T47D (cell line): Measurements from ENCODE around the gene HHIPL1.

Experiments
- DNase-seq, 2 experiments: peaks; one replicate each; pipeline versions ENCODE4 v3.0.0 to v3.0.0-alpha.2; 2011 to 2012; ENCODE audit warnings: low read depth in 1 of 2, low spot score in 1 of 2
- JUND ChIP-seq: IDR thresholded peaks from 2 replicates; pipeline ENCODE4 v1.6.1; 2012; ENCODE audit warnings: low read depth
- in situ Hi-C: cut with HindIII; loops from 2 replicates; pipeline ENCODE4 v1.10.0; 2016; ENCODE audit warnings: low sequenced_read_pairs, low pct_unique_long_range_greater_than_20kb

Gene HHIPL1

DNA sequence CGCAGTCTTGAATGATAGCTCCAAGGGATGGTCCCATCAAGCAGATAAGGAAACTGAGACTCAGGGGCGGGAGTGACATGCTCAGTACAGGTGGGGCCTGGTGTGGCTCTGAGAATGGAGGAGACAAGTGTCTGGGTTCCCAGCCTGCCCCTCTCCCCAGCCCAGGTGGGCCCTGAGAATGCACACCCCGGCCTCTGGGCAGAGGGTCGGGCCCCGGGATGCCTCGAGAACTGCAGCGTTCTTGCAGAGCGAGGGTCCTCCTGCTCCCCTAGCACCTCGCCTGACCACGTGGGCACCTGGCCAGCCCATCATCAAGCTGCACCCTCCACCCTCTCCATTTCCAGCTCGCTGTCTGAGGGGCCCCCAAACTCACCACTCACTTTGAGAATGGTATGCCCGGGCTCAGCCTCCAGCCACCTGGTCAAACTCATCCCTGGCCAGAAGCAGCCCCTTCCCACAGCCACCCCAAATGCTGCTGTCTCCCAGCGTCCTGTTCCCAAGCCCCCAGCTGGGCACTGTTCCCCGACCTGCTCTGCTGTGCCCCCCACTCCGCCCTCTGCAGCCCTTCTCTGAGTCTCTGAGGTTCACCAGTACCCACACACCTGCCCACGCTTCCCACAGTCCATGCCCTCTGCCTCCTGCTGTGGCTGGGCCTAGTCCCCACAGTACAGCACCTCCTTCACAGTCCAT, 83.4 kb downstream of the HHIPL1 start:
- in situ Hi-C loops = no loop called here
- no peak for TF ChIP-seq JUND
- DNase-seq = no peak

DNA sequence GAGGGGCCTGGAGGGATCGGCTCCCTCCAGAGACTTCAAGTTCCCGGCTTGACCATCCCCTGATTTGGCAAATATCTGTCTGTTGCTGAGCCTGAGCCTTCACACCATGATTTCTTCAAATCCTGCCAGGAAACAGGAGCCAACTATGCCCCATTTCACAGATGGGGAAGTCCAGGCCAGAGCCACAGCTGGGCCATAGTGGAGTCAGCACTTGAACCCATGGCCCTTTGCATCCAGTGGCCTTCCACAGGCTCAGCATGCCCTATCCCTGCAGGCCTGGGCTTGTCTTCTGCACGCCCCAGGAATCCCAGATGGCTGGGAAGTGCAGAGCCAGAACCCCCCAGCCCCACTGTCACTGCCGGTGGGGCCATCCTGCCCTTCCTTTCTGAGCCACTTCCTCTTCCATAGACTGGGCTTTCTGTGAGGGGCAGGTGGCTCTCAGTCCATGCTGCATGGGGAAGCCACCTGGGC, 84.1 kb downstream of the HHIPL1 start:
- in situ Hi-C loops = no loop called here
- TF ChIP-seq JUND = no peak
- no peak for DNase-seq
